ENCODE data around the gene TAGLN2.

Gene TAGLN2

GRCh38 chr1:159924791-159925718, at the start of gene TAGLN2:
Gene TAGLN2, minus strand, starts transcription at chr1:159925507. Its CDS starts 4,998 bp downstream, at chr1:159920509.
- DNase-seq (ENCODE audit: low read depth, low spot score): peak; percentile 83

- no peak for DNase-seq (ENCODE audit: low read depth, low spot score)
Measured at GRCh38 chr1:159974350-159974965, 49.2 kb upstream of the TAGLN2 start.

- no peak for DNase-seq (ENCODE audit: low read depth, low spot score)
Measured at GRCh38 chr1:159973350-159973940, 48.1 kb upstream of the TAGLN2 start.

GRCh38 chr1:159972443-159973205, 47.3 kb upstream of the TAGLN2 start:
- no peak for DNase-seq (ENCODE audit: low read depth, low spot score)

GRCh38 chr1:159970932-159971342, 45.6 kb upstream of the TAGLN2 start:
- no peak for DNase-seq (ENCODE audit: low read depth, low spot score)

- DNase-seq (ENCODE audit: low read depth, low spot score): no peak
Measured at GRCh38 chr1:159968901-159969300, 43.6 kb upstream of the TAGLN2 start.

- no peak for DNase-seq (ENCODE audit: low read depth, low spot score)
Measured at GRCh38 chr1:159965263-159965662, 40.0 kb upstream of the TAGLN2 start.

GRCh38 chr1:159964144-159964543, 38.8 kb upstream of the TAGLN2 start:
- DNase-seq (ENCODE audit: low read depth, low spot score): no peak

- DNase-seq (ENCODE audit: low read depth, low spot score): no peak
Measured at GRCh38 chr1:159962176-159962575, 36.9 kb upstream of the TAGLN2 start.

- DNase-seq (ENCODE audit: low read depth, low spot score): no peak
Measured at GRCh38 chr1:159961636-159962035, 36.3 kb upstream of the TAGLN2 start.

- DNase-seq (ENCODE audit: low read depth, low spot score): no peak
Measured at GRCh38 chr1:159960721-159961381, 35.5 kb upstream of the TAGLN2 start.

- DNase-seq (ENCODE audit: low read depth, low spot score): no peak
Measured at GRCh38 chr1:159959451-159959850, 34.1 kb upstream of the TAGLN2 start.

- no peak for DNase-seq (ENCODE audit: low read depth, low spot score)
Measured at GRCh38 chr1:159958719-159959380, 33.5 kb upstream of the TAGLN2 start.

GRCh38 chr1:159957824-159958268, 32.5 kb upstream of the TAGLN2 start:
- no peak for DNase-seq (ENCODE audit: low read depth, low spot score)

- no peak for DNase-seq (ENCODE audit: low read depth, low spot score)
Measured at GRCh38 chr1:159955456-159955855, 30.1 kb upstream of the TAGLN2 start.

GRCh38 chr1:159953536-159954515, 28.5 kb upstream of the TAGLN2 start, which contains the start of gene SLAMF9:
Gene SLAMF9, minus strand, starts transcription at chr1:159954237. Its CDS starts 100 bp downstream, at chr1:159954137.
- no peak for DNase-seq (ENCODE audit: low read depth, low spot score)

- DNase-seq (ENCODE audit: low read depth, low spot score): no peak
Measured at GRCh38 chr1:159952932-159953331, 27.6 kb upstream of the TAGLN2 start.

- no peak for DNase-seq (ENCODE audit: low read depth, low spot score)
Measured at GRCh38 chr1:159951551-159951950, 26.2 kb upstream of the TAGLN2 start.

- no peak for DNase-seq (ENCODE audit: low read depth, low spot score)
Measured at GRCh38 chr1:159951016-159951415, 25.7 kb upstream of the TAGLN2 start.

All from smooth muscle cell of the brain vasculature (primary cell).